Measurements from ENCODE around the gene MARK3.

MARK3 gene

GRCh38 chr14:103552011-103552845 is 167.0 kb downstream of the MARK3 start:
- no peak for DNase-seq

- no peak for DNase-seq
These were observed 167.6 kb downstream of the MARK3 start for GRCh38 chr14:103552846-103553210.

Data from DMS53 (cell line).